Liver (tissue), 9 donors: ENCODE measurements around the gene PCGF6. TPM values are rescaled to one million over a fixed set of nuclear protein-coding genes. Genes with fewer than 3 reads are reported as not detected.

ENCODE experiments used
- DNase-seq: peaks from one replicate; pipeline ENCODE4 v3.0.0-alpha.2; 2017; ENCODE audit warnings: low spot score
- H3K27ac ChIP-seq, 2 donors: one replicate each; pipeline ENCODE4 v1.7.0; 2013; ENCODE audit warnings: inconsistent platforms in 2 of 2, low read length in 2 of 2, control low read depth in 1 of 2, low read depth in 1 of 2, mild to moderate bottlenecking in 1 of 2
- H3K27me3 ChIP-seq, 4 donors: one replicate each; pipeline versions ENCODE4 v1.6.1 to v1.7.0; 2013; ENCODE audit warnings: low read length in 3 of 4, inconsistent platforms in 1 of 4, mild to moderate bottlenecking in 1 of 4, moderate library complexity in 1 of 4; ENCODE audit not compliant: control insufficient read depth in 4 of 4, insufficient read depth in 4 of 4
- H3K36me3 ChIP-seq, 4 donors: one replicate each; pipeline versions ENCODE4 v1.6.1 to v1.7.0; 2013; ENCODE audit warnings: low read length in 3 of 4, mild to moderate bottlenecking in 3 of 4, low read depth in 1 of 4, moderate library complexity in 1 of 4; ENCODE audit not compliant: control insufficient read depth in 4 of 4, insufficient read depth in 3 of 4
- H3K4me1 ChIP-seq, 4 donors: one replicate each; pipeline versions ENCODE4 v1.6.1 to v1.7.0; 2013; ENCODE audit warnings: low read length in 3 of 4, mild to moderate bottlenecking in 3 of 4, moderate library complexity in 1 of 4; ENCODE audit not compliant: control insufficient read depth in 4 of 4, insufficient read depth in 4 of 4
- H3K4me3 ChIP-seq, 3 donors: one replicate each; pipeline versions ENCODE4 v1.6.1 to v1.7.0; 2013; ENCODE audit warnings: low read length in 3 of 3, control low read depth in 1 of 3, low read depth in 1 of 3, mild to moderate bottlenecking in 1 of 3
- H3K9ac ChIP-seq, 2 donors: one replicate each; pipeline ENCODE4 v1.7.0; 2013; ENCODE audit warnings: low read length in 2 of 2, mild to moderate bottlenecking in 2 of 2, moderate library complexity in 2 of 2, control low read depth in 1 of 2, low read depth in 1 of 2
- H3K9me3 ChIP-seq, 4 donors: one replicate each; pipeline versions ENCODE4 v1.6.1 to v1.7.0; 2013; ENCODE audit warnings: low read length in 3 of 4; ENCODE audit not compliant: control insufficient read depth in 4 of 4
- EGR1 ChIP-seq, 2 donors: IDR thresholded peaks; 2 replicates each; pipeline ENCODE4 v1.6.1; 2016 to 2018; ENCODE audit warnings: antibody characterized with exemption in 2 of 2, low read depth in 2 of 2
- FOXA1 ChIP-seq: IDR thresholded peaks from 2 replicates; pipeline ENCODE4 v1.6.1; 2016; ENCODE audit warnings: antibody characterized with exemption
- FOXA2 ChIP-seq: IDR thresholded peaks from 2 replicates; pipeline ENCODE4 v1.6.1; 2016; ENCODE audit warnings: antibody characterized with exemption
- HNF4G ChIP-seq: IDR thresholded peaks from 2 replicates; pipeline ENCODE4 v1.6.1; 2016; ENCODE audit warnings: antibody characterized with exemption
- JUND ChIP-seq, 2 donors: IDR thresholded peaks; 2 replicates each; pipeline ENCODE4 v1.6.1; 2016; ENCODE audit warnings: antibody characterized with exemption in 2 of 2
- NR2F2 ChIP-seq: IDR thresholded peaks from 2 replicates; pipeline ENCODE4 v1.6.1; 2016; ENCODE audit warnings: antibody characterized with exemption
- RAD21 ChIP-seq, 2 donors: IDR thresholded peaks; 2 replicates each; pipeline ENCODE4 v1.6.1; 2016; ENCODE audit warnings: antibody characterized with exemption in 2 of 2, mild to moderate bottlenecking in 2 of 2
- RXRA ChIP-seq, 2 donors: IDR thresholded peaks; 2 replicates each; pipeline ENCODE4 v1.6.1; 2017 to 2018; ENCODE audit warnings: antibody characterized with exemption in 2 of 2, mild to moderate bottlenecking in 1 of 2
- SP1 ChIP-seq: IDR thresholded peaks from 2 replicates; pipeline ENCODE4 v1.6.1; 2018; ENCODE audit warnings: antibody characterized with exemption, mild to moderate bottlenecking
- TAF1 ChIP-seq: conservative IDR thresholded peaks from 2 replicates; pipeline ENCODE4 v1.6.1; 2016; ENCODE audit warnings: antibody characterized with exemption, mild to moderate bottlenecking
- YY1 ChIP-seq: IDR thresholded peaks from 2 replicates; pipeline ENCODE4 v1.6.1; 2016; ENCODE audit warnings: antibody characterized with exemption, mild to moderate bottlenecking
- WGBS: extraction: QIAGEN DNeasy Blood & Tissue Kit; methylation state at CpG from one replicate; pipeline ENCODE4 v1.1.7; 2013; 5-methylcytosine and 5-hydroxymethylcytosine counted together
- polyA plus RNA-seq, 2 donors: library from polyadenylated mRNA; stranded (reverse) in 1 of 2; unstranded in 1 of 2; fragments of 200-250 nt in 1 of 2; fragments of >200 nt in 1 of 2; fragmentation: Nextera tagmentation in 1 of 2; extraction: Ambion mirVana in 1 of 2; gene quantifications; one replicate each; pipeline versions ENCODE4 v1.2.1 to v1.2.3, GENCODE V29; 2013 to 2015
- total RNA-seq, 2 donors: library from RNA; depleted of rRNA; stranded (reverse); fragments of >200 nt; gene quantifications; one replicate each; pipeline ENCODE4 v1.2.3, GENCODE V29; 2014
- TF ChIP-seq, protein P1 (sequence below): fragments of 150-350 bp; IDR thresholded peaks from 2 replicates; pipeline ENCODE4 v1.5.1; 2017; ENCODE audit warnings: improper control_type of control experiment, low read depth, low read length; ENCODE audit not compliant: missing input control
- TF ChIP-seq, protein P2 (sequence below): IDR thresholded peaks from 2 replicates; pipeline ENCODE4 v1.6.1; 2016; ENCODE audit warnings: antibody characterized with exemption
- TF ChIP-seq, protein P3 (sequence below): IDR thresholded peaks from 2 replicates; pipeline ENCODE4 v1.6.1; 2016; ENCODE audit warnings: antibody characterized with exemption
- donor health status: healthy.
- donor health status: healthy.
- donor health status: healthy.
- donor health status: healthy.
- donor health status: healthy.

PCGF6 gene
- total and polyA plus RNA-seq, 4 donors: 5.3 to 8.0 (median 6.2) TPM

DNA sequence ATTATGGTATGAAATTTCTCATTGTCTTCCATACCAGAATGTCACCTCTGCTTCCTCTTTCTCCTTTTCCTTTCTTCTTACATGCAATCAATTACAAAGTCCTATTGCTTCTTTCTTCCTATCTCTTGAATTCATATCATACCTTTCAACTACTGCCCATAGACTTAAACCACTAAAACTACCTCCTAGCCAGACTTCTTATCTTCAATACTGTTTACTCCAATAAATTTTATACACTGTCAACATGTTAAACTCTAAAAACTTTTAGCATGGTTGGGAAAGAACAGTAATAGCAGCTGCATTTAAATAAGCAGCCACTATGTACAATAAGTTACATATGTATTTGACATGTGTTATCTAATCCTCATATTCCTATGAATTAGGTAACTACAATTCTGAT, 34.9 kb downstream of the PCGF6 start:
- Histone ChIP-seq H3K9me3 (no peaks in the 10 kb centered on the region), H3K4me1 (no peaks in the 10 kb centered on the region), H3K9ac (no peak overlapping the region), H3K36me3 (peaks cover 6 to 23% (median 10%) of the 10 kb centered on the region in 4 donors), H3K27ac (no peak overlapping the region), H3K4me3 (no peak overlapping the region), H3K27me3 (no peaks in the 10 kb centered on the region)
- TF ChIP-seq JUND (IDR thresholded peaks at IDR 0.05) (no peak), RXRA (IDR thresholded peaks at IDR 0.05) (no peak), RAD21 (IDR thresholded peaks at IDR 0.05) (no peak), EGR1 (IDR thresholded peaks at IDR 0.05; ENCODE audit: low read depth in 2 of 2) (no peak), YY1 (no peak)
- DNase-seq: no peak

DNA sequence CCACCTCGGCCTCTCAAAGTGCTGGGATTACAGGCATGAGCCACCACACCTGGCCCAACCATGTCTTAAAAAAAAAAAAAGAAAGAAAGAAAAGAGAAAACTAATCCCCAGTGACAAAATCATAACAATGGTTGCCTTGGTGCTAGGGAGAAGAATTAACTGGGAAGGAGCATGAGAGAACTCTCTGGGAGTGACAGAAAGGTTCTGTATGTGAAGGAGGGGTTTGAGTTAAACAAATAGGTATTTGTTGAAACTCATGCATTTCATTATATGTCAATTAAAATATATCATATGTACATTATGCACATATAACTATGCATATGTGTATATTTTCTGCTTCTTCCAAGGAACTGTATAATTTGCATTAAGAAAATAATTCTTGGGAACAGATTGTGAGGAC, 40.7 kb downstream of the PCGF6 start:
- no peak overlapping the region for H3K4me3 ChIP-seq
- no peaks in the 10 kb centered on the region for H3K9me3 ChIP-seq
- H3K4me1 ChIP-seq: no peaks in the 10 kb centered on the region
- no peak for TF ChIP-seq JUND (IDR thresholded peaks at IDR 0.05)
- no peak for TF ChIP-seq NR2F2
- no peak for TF ChIP-seq HNF4G
- TF ChIP-seq SP1: no peak
- no peak for TF ChIP-seq YY1
- TF ChIP-seq RAD21 (IDR thresholded peaks at IDR 0.05): no peak
- no peak for TF ChIP-seq FOXA2
- no peak for TF ChIP-seq FOXA1
- TF ChIP-seq TAF1: no peak
- TF ChIP-seq, protein P1, sequence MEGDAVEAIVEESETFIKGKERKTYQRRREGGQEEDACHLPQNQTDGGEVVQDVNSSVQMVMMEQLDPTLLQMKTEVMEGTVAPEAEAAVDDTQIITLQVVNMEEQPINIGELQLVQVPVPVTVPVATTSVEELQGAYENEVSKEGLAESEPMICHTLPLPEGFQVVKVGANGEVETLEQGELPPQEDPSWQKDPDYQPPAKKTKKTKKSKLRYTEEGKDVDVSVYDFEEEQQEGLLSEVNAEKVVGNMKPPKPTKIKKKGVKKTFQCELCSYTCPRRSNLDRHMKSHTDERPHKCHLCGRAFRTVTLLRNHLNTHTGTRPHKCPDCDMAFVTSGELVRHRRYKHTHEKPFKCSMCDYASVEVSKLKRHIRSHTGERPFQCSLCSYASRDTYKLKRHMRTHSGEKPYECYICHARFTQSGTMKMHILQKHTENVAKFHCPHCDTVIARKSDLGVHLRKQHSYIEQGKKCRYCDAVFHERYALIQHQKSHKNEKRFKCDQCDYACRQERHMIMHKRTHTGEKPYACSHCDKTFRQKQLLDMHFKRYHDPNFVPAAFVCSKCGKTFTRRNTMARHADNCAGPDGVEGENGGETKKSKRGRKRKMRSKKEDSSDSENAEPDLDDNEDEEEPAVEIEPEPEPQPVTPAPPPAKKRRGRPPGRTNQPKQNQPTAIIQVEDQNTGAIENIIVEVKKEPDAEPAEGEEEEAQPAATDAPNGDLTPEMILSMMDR: no peak
- DNase-seq: no peak
- H3K9ac ChIP-seq: no peak overlapping the region
- 95% methylated on average over 1 of the region's 1 CpG for WGBS
- H3K27ac ChIP-seq: no peak overlapping the region
- peaks cover 8 to 33% (median 15%) of the 10 kb centered on the region in 4 donors for H3K36me3 ChIP-seq
- H3K27me3 ChIP-seq: no peaks in the 10 kb centered on the region

DNA sequence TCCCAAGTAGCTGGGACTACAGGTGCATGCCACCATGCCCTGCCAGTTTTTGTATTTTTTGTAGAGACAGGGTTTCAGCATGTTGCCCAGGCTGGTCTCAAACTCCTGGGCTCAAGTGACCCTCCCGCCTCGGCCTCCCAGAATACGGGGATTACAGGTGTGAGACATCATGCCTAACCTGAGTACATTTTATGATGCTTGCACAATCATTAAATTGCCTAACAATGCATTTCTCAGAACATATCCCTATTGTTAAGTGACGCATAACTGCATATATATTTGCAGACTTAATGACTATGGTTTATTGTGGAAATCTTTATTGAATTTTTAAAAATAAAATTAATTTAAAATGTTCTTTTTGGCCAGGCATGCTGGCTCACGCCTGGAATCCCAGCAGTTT, 43.3 kb downstream of the PCGF6 start:
- Histone ChIP-seq H3K4me3 (no peak overlapping the region), H3K9ac (no peak overlapping the region), H3K4me1 (no peaks in the 10 kb centered on the region), H3K9me3 (no peaks in the 10 kb centered on the region), H3K27me3 (no peaks in the 10 kb centered on the region), H3K36me3 (peaks cover 6 to 26% (median 15%) of the 10 kb centered on the region in 4 donors), H3K27ac (no peak overlapping the region)
- WGBS: 95% methylated on average over 5 of the region's 5 CpGs
- DNase-seq: no peak
- TF ChIP-seq EGR1 (IDR thresholded peaks at IDR 0.05; ENCODE audit: low read depth in 2 of 2) (no peak), YY1 (no peak), SP1 (no peak)
- TF ChIP-seq, protein P2, sequence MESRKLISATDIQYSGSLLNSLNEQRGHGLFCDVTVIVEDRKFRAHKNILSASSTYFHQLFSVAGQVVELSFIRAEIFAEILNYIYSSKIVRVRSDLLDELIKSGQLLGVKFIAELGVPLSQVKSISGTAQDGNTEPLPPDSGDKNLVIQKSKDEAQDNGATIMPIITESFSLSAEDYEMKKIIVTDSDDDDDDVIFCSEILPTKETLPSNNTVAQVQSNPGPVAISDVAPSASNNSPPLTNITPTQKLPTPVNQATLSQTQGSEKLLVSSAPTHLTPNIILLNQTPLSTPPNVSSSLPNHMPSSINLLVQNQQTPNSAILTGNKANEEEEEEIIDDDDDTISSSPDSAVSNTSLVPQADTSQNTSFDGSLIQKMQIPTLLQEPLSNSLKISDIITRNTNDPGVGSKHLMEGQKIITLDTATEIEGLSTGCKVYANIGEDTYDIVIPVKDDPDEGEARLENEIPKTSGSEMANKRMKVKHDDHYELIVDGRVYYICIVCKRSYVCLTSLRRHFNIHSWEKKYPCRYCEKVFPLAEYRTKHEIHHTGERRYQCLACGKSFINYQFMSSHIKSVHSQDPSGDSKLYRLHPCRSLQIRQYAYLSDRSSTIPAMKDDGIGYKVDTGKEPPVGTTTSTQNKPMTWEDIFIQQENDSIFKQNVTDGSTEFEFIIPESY: no peak
- TF ChIP-seq, protein P3, sequence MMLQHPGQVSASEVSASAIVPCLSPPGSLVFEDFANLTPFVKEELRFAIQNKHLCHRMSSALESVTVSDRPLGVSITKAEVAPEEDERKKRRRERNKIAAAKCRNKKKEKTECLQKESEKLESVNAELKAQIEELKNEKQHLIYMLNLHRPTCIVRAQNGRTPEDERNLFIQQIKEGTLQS: no peak
